Left ventricle myocardium superior (tissue), 1 donor: ENCODE results near the gene DAO. TPM values are rescaled to one million over a fixed set of nuclear protein-coding genes. Genes with fewer than 3 reads are reported as not detected.
"Not testable (repeated sequence)": the region's sequence is repeated elsewhere in the genome, so short reads cannot be mapped to it uniquely, and the experiment has no call there.

ENCODE experiments used
- ATAC-seq: fragments of 200-7000 bp; cut with Tn5 transposase; one replicate; pipeline ENCODE4 v1.9.1; 2020; ENCODE audit warnings: mild to moderate bottlenecking, moderate library complexity
- DNase-seq: peaks from one replicate; pipeline ENCODE4 v3.0.0-alpha.2; 2020
- intact Hi-C: fragments of 100-400 bp; cut with micrococcal nuclease; formaldehyde crosslinking; loops from one replicate; pipeline ENCODE4 v1.11.0; 2022
- total RNA-seq: library from RNA; stranded (reverse); fragmentation: NEBNext Ultra II Directional; extraction: Animal tissue kit (Norgen Biotek cat#: 25700); gene quantifications from one replicate; pipeline ENCODE4 v1.2.1, GENCODE V29; 2021
- donor health status: DM: no; HTN: yes; CAD: no; lungs with severe emphysema.

Gene DAO
- total RNA-seq, 1 donor from 2014 or later, result not detected

DNA sequence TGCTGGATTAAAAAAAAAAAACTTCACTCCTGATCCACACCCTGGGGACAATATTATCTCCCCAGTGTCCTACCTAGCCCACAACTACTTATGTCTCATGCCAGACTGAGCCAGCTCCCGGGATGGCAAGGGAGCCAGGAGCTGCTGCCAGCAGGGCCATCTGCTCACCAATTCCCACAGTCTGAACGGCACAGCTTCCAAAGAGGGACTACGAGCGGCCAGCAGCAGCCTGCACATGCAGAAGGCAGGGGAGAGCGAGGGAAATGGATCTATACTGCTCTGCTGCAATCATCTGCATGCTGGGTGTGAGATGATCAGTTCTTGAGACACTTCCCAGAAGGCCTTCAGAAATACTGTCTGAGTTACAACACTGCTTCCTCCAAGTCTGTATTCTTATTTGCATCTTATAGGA lies 33.6 kb upstream of the DAO start:
- intact Hi-C loops, result no loop called here

DNA sequence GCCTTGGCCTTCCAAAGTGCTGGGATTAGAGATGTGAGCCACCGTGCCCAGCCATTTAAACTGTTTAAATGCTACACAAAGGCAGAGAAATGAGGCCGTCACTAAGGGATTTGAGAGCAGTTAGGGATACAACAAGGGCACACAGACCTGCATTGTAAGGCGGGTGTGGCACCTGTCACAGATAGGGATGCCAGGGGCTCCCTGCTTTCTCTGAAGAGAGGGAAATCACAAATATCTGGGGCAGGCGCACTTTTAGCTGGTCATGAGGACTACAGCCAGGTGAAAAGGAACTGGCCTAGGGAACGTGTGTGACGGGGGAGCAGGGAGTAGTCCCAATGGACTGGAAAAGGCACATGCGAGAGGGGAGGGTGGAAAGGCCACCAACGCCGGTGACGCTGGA lies 32.2 kb upstream of the DAO start:
- intact Hi-C loops, result no loop called here
- DNase-seq, result no peak
- no peak for ATAC-seq

More for the DNA sequence above, 33.6 kb upstream of the DAO start:
- peak; percentile 89 for ATAC-seq
- peak; percentile 82 for DNase-seq

DNA sequence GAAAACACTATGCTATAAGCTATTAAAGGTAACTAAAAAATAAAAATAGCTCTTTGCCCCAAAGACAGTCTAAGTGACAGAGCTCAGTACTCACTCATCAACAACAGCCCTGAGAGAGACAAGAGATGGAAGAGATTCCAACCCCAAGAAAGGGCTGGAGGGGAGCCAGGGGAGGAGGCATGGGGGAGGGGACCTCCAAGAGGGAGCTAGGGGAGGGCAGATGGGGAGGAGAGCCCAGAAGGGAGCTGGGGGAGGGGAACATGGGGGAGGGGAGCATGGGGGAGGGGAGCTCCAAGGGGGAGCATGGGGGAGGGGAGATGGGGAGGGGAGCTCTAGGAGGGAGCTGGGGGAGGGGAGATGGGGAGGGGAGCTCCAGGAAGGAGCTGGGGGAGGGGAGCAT lies 30.2 kb upstream of the DAO start:
- peak; percentile 52 for DNase-seq
- intact Hi-C loops, result no loop called here

DNA sequence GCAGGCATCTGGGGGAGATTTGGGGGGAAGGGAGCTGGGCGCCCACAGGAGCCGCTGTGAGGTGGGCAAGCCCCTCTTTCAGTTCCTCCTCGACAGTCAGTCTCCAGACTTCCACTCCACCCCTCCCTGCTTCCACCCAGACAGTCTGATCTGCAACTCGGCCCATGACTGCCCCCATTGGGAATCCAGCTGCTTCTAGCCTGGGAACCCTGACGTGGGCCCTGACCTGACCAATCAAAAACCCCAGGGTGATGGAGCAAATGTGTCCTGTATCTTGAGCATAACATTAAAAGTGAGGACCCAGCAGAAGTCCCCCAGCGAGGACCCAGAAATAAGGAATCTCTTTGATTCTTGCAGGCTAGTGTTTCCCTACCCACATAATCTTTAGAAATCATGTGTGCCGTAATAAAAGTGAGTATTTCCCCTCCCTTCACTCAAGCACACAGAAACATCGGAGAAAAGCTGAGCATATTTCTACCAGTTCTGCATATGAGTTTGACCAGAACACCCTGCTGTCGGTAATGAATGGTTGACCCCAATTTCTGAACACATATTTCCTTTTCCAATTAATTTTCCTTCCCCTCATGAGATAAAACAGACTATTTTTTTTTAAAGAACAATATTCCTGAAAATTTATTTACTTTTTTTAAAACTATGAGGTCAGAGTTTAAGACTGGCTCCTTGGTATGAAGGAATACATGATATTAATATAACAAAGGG lies 28.9 kb upstream of the DAO start:
- DNase-seq (peak; percentile 66), ATAC-seq (peak; percentile 50)
- intact Hi-C loops, result no loop called here

More for the DNA sequence above, 30.2 kb upstream of the DAO start:
- peak; percentile 2 for ATAC-seq

DNA sequence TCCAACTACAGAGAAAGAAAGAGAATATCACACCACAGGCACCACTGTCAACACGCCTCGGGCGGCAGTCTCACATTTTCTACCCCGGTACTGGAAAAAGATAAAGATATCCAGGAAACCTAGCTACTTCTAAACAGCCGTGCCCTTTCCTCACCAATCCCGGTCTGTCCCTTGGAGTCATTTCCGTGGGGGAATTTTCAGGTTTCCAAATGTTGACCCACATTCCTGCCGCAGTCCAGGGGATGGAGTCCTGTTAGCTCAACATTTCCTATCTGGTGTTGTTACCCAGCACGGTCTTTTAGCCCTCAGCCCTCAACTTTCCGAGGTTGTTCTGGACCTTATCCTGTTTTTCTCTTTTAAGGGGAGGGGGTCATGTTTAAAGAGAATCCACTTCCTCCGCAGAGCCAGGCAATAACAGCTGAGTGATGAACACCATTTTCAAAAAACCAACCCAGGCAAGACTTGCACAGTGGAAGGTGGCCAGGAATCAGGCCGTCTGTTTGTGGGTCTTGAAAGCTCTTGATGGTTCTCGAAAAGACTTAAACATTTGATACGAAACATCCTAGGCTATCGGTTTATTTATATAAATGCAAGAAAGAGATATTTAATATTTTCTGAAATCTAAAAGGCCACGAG lies 27.1 kb upstream of the DAO start:
- ATAC-seq (no peak), DNase-seq (no peak)
- intact Hi-C loops, result no loop called here

DNA sequence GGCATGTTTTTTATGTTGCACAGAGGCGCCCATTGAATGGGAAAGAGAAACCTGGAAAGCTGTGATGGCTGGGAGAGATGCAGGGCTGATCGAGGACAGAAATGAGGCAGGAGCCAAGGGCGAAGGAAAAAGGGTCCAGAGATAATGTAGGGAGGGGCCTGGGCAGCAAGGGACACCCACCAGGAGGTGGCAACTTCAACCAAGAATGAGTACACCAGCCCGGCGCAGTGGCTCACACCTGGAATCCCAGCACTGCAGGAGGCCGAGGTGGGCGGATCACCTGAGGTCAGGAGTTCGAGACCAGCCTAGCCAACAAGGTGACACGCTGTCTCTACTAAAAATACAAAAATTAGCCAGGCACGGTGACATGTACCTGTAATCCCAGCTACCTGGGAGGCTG lies 26.5 kb upstream of the DAO start:
- DNase-seq (no peak), ATAC-seq (no peak)
- intact Hi-C loops, result no loop called here

DNA sequence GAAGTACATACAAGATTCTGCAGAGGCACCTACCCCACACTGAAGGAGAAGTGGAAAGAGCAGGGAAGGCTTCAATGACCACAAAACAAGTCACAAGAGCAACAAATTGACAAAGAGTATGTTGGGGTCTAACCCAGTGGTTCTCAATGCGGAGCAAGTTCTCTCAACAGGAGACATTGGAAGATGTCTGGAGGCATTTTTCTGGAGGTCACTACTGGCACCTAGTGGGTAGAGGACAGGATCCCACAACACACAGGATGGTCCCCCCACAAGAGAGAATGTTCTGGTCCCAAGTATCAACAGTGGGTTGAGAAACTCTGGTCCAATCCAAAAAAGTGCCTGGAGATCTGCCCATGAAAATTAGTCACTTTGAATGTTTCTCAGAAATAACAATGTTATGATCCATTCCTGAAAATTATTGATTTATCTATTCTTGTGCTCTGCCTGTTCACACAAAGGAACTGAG lies 25.9 kb upstream of the DAO start:
- DNase-seq (no peak), ATAC-seq (peak; percentile 22)
- intact Hi-C loops, result no loop called here

DNA sequence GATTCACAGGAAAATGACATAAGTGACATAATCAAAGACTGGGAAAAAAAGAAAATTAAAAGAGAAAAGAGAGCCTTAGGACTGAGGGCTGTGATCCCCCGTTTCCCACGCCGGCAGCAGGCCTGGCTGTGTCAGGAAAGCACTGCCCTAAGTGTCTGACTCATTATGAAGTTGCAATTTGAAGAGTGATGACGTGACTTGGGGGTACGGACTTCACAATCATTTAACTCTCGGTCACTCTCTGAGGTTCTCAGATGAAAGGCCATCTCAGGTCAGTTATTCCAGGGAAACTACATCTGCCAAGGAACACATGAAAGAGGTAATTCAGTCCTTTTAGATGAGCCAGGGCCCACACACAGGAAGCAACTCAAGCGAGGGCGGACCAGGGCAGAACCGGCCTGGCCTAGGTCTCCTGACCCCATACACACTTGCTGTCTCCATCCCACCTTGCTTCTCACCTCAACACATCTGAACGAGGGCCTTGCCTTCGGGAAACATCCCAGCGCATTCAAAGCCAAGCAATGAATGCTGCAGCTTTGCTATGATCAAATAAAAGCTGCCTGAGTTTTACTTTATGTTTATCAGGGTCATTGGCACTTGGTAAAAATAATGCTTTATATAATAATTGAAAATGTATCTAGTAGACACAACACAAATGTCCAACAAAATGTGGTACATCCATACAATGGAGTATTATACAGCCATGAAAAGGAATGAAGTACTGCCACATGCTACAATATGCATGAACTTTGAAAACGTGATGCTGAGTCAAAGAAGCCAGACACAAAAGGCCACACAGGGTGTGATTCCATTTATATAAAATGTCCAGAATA lies 25.2 kb upstream of the DAO start:
- DNase-seq (peak; percentile 59), ATAC-seq (peak; percentile 29)
- intact Hi-C loops, result no loop called here

DNA sequence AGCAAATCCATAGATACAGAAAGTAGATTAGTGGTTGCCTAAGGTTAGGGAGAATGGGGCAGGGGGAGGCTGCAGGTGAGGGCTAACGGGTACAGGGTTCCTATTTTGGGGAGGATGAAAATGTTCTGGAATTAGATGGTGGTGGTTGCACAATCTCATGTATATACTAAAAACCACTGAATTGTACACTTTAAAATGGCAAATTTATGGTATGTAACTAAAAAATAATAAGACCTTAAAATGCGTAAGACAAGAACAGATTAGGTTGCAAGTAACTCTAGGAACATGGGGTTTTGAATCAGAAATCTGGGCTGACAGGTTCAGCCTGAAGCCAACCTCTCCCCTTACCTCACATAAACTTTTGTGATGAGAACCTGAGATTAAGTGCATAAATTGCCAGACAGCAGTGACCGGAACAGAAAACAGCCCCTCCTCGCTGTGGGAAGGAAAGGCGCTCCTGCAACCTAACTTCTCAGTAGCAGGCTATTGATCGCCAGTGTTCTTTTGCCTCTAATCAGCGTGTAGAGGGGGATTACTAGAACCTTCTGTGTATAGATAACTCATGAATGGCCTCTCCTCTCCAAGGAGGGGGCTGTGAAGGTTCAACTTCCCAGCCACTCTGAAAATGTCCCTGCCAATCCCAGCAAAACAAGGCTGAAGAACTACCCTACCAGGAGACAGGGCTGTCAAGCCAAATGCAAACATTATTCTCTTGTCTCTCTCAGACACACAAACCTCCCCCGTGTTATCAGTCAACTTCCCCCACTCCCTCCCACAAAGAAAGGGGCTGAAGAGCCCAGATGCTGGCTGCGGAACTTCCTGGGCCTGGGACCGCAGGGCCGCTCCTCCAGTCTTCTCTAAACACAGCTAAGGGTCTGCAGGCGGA lies 24.4 kb upstream of the DAO start:
- intact Hi-C loops, result no loop called here
- no peak for ATAC-seq
- DNase-seq, result no peak

DNA sequence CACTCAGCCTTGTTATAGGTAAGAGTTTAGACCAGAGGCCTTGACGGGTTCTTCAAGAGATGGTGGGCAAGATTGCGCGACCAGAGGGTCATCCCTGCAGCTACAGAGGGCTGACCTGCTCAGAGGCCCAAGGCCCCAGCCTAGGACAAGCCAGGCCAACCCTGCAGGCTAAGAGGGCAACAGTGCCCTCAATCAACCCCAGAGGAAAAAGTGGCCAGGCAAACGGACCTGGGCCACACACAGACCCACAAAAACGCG lies 23.8 kb upstream of the DAO start:
- intact Hi-C loops, result no loop called here
- no peak for ATAC-seq
- DNase-seq, result no peak

DNA sequence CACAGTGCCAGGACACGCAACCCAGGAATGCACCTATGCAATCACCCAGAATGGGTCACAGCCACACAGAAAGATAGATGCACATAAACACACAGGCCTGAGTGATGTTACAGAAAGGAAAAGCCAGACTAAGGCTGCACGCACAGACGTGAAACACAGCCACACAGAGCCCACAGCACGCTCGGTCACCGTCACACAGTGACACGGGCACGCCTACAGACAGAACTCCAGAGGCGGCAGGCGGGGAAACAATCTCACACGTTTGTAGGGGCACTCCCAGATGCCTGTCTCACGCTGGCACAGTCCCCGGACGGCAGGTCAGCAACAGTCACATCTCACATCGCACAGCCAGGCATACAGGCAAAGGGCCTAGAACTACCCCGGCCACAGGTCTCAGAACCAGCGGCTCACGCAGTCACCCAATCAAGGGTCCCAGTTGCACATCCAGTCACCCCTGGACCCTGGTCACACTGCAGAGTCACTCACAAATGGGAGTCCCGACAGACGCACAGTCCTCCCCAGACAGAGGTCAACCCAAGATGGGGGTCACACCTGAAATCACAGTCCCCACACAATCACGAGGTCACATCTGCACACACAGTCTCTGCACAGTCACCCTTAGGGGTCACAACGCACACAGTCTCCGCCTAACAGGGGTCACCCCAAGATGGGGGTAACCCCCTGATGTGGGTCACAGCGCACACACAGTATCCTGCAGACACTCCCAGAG lies 23.3 kb upstream of the DAO start:
- DNase-seq (peak; percentile 88), ATAC-seq (peak; percentile 60)
- intact Hi-C loops, result no loop called here

DNA sequence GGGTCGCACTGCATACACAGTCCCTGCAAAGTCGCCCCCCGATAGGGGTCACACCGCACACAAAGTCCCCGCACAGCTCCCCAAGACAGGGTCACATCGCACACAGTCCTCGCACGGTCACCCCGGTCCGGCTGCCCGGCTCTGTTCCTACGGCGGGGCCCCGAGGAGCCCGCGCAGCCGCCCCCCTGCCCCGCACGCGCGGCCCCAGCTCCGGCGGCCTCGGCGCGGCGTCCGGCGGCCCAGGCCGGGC lies 22.8 kb upstream of the DAO start:
- intact Hi-C loops, result no loop called here
- ATAC-seq, result peak; percentile 9
- DNase-seq, result no peak

DNA sequence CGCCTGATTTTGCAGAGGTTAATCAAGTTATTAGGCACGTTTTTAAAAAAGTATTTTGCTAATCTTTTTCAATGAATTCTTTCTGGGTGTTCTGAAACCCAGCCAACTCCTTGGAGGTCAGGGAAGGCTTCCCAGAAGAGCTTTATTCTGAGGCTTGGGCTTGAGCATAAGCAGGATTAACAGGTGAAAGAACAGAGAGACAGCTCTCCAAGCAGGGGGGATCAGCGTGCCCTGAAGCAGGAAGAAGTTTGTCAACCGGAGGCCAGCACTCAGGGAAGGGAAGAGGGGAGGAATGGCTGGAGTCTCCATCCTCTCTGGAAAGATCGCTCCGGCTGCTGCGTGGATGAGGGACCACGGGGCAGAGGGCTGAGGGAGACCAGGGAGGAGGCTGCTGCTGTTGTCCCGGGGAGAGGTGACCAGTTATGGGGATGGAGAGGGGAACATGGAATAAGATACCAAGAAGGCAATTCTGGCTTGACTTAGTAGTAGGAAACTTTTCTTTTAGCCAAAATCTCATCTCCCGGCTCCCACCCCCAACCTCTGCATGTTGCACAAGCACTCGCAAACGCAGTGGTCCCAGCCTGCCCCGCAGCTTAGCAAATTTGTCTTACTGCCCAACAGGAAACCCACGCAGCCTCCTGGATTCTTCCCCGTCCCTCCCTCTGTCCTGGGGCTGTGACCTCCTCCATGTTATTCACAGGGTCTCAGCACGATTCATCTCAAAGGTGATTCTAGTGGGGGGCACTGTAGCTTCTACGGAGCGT lies 21.4 kb upstream of the DAO start:
- intact Hi-C loops, result no loop called here
- DNase-seq (no peak), ATAC-seq (no peak)

DNA sequence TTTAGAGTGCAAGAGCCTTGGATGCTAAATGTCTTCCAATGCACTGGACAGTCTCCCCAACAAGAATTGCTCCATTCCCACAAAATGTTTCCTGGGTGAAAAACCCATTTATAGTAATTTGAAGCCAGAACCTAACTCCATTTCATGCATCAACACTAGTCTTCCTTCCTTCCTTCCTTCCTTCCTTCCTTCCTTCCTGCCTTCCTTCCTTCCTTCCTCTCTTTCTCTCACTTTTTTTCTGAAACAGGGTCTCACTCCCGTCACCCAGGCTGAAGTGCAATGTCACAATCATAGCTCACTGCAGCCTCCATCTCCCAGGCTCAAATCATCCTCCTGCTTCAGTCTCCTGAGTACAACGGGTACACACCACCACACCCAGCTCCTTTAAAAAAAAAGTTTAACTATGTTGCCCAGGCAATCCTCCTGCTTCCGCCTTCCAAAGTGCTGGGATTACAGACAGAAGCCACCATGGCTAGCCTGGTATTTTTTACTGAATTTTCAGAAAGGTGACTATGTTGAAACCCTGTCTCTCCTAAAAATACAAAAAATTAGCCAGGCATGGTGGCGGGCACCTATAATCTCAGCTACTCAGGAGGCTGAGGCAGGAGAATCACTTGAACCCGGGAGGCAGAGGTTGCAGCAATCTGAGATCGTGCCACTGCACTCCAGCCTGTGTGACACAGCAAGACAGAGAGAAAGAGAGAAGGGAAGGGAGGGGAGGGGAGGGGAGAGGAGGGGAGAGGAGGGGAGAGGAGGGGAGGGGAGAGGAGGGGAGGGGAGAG lies 20.6 kb upstream of the DAO start:
- intact Hi-C loops, ATAC-seq, DNase-seq: not testable (repeated sequence)

DNA sequence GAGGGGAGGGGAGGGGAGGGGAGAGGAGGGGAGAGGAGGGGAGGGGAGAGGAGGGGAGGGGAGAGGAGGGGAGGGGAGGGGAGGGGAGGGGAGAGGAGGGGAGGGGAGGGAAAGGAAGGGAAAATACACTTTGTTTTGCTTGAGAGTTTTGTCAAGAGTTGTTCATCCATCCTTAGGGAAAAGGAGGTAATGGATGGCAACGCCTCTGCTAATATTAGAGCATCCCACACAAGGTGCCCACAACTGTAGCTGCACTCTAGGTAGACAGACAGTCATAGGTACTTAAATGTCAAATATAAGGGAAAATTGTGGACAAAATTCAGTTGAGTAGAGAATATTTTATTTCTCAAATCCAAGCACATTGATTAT lies 20.0 kb upstream of the DAO start:
- ATAC-seq (no peak), DNase-seq (no peak)
- intact Hi-C loops, result no loop called here

DNA sequence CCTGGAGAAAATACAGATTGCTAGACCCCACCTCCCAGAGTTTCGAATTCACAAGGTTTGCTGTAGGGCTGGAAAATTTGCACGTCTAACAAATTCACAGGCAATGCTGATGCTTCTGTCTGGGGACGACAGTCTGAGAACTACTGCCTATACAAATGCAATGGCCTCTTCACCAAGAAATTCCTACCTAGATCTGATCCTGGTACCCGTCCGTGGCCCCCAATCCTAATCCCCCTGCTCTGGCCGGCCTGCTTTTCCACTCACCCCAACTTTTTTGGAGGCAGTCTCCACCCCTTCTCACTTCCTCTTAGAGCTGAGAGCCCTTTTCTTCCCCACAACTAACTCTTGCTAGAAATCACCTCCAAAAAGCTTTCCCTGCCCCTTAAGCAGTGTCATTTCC lies 19.4 kb upstream of the DAO start:
- DNase-seq (no peak), ATAC-seq (no peak)
- intact Hi-C loops, result no loop called here

DNA sequence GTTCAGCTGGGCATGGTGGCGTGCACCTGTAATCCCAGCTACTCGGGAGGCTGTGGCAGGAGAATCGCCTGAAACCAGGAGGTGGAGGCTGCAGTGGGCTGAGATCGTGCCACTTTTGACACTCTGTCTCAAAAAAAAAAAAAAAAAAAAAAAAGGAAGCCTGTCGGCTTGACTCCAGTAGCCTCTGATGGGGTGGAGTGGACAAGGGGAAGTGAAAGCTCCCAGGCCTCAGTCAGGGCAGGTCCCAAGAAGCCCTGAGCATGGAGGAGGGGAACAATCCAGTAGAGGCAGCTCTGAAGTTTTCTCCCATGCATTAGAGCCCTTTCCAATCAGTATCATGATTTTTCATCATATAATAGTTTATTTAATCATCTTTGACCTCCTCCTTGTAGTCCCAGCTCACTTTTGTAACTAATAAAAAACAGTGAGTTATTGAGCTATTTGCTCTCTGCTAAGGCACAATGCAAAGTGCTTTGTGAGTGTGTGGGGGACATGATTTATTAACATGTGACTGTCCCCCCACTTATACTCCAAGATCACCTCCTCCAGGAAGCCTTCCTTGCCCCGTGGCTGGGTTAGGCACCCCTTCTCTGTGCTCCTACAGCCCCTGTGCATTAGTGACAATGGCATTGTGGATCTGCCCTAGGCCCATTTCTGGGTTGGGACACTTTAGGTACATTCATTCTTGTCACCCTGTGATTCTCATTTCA lies 17.9 kb upstream of the DAO start:
- intact Hi-C loops, result no loop called here
- no peak for ATAC-seq

More for the DNA sequence above, 17.9 kb upstream of the DAO start:
- DNase-seq, result no peak
